GM19372 (cell line): ENCODE data around the gene HERC2.
"Not testable (repeated sequence)": the region's sequence is repeated elsewhere in the genome, so short reads cannot be mapped to it uniquely, and the experiment has no call there.

Source experiments
- ATAC-seq: cut with Tn5 transposase; IDR thresholded peaks from one replicate; pipeline ENCODE4 v1.9.1; 2021; ENCODE audit warnings: mild to moderate bottlenecking, low read depth, moderate library complexity; ENCODE audit not compliant: unreplicated experiment

The HERC2 gene

DNA sequence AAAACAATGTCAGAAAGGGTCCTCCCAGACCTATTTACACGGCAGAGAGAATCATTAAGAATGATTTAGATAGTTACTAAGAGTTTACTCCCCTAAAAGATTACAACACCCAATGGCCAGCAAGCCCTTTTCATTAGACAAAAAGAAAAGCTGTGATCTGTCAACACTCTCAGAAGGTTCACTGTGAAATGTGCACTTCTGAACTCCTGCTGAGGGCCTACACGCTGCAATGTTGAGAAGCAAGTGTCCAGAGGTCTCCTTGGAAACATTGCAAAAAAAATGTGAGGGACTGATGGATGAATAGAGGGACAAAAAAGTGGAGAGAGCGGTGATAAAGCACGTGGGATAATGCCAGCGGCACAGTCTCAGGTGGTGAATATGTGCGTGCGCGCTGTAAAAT, 35.3 kb downstream of the HERC2 start:
- not testable (repeated sequence) for ATAC-seq

DNA sequence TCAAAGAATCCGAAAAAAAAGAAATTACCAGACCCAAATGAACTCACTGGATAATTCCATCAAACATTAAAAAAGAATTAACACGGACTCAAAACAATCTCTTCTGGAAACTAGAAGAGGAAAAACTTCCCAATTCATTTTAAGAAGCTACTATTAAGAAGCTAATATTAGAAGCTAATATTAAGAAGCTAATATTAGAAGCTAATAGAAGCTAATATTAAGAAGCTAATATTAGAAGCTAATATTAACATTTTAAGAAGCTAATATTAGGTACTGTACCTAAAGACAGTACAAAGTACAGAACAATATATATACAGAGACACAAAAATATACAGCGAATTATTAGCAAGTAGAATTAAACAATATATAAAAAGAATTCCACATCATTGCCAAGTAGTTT, 35.9 kb downstream of the HERC2 start:
- ATAC-seq: no peak

DNA sequence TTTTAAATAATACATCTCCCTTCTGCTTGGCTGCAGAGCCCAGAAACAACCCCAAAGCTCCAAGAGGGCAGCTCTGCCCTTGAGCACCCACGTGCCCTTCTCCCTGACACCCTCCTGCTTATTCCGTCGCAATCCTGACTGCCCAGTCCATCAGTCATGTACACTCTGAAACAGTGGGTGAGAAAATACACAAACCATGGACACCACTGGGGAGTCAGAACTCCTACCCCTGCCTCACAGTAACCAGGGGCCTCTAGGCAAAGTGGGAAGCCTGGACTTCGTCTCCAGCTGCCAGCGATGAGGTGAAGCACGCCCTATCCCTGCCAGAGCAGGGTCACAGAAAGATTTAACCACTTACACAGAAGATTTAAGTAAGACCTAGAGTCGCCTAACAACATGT, 40.1 kb downstream of the HERC2 start:
- no peak for ATAC-seq

DNA sequence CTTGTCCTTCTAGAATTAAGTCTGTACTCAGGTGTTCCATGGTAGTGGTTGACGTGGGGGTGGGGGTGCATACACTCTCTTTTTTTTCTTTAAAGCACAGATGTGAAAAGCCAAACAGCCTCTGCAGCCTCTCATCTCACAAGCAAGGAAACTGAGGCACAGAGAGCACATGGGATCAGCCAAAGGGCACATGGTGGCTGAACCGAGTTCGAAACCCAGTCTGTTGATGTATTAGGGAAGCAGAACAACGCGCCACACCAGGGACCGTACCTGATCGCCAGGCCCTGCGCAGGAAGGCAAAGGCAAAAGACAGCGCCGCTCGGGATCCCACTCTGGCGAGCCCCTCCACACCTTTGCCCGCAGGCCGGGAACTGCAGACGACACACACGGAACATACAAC, 47.3 kb downstream of the HERC2 start:
- ATAC-seq: no peak

DNA sequence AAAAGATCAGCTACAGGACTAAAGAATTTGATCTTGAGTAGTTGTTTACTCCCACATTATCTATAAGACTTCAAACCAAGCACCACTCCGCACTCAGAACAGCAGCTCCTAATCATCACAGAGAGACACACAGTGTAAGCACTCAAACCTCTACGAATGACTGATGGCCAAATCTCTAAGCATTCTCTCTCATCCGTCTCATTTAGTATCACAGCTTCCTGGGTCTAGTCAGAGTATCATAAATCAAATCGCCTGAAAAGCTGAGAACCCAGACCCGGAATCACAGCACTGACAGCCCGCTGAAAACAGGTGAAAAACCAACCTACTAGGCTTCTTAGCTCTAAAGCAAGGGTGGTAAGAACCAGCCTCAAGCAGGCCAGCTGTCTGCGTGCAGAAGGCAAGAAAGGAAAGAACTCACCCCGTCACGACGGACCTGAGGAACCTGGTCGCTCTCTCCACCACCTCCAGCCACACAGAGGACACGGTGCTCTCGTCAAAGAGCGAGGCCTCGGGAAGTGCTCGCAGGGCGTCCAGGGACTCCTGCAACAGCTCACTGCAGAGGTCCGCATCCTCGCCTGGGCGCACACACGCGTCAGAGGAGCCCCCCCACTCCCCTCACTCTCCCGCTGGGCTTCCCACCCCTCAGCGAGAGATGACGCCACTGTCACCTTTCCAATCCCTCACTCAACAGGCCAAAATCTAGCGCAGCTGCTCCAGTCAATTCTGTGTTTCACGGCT, 47.9 kb downstream of the HERC2 start:
- no peak for ATAC-seq

DNA sequence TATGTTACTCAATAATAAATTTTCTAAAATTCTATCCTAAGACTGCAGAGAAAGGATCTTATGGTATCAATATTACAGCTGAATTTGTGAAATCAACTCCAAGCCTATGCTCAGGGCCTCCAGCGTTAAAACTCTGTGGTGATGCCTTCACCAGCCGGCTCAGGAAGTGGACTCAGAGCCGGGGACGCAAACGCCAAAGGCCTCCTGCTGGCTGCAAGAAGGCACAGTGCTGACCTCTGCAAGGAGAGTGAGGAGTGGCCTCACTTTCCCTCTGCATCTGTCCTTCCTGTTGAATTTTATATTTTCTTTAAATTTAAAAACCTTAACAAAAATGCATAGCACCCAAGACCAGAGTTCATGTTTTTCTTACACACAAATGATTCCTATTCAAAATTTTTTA, 48.5 kb downstream of the HERC2 start:
- no peak for ATAC-seq

DNA sequence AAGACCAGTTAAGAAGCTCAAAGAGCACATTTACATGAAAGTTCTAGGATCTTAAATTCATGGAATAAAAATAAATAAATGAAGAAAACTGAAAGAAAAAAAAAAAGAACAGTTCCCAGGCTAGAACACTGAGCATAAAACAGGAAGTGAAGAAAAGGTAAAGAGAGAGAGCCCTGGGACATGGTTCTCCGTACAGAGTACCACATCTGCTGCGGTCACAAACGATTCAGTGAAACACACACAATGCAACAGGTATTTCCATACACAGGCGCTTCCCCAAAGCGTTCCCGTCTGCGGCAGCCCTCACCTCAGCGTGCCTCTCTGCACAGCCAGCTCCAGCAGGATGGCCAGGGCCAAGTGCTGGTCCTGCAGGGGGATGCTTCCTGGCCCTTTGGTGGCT, 49.4 kb downstream of the HERC2 start:
- ATAC-seq: no peak

DNA sequence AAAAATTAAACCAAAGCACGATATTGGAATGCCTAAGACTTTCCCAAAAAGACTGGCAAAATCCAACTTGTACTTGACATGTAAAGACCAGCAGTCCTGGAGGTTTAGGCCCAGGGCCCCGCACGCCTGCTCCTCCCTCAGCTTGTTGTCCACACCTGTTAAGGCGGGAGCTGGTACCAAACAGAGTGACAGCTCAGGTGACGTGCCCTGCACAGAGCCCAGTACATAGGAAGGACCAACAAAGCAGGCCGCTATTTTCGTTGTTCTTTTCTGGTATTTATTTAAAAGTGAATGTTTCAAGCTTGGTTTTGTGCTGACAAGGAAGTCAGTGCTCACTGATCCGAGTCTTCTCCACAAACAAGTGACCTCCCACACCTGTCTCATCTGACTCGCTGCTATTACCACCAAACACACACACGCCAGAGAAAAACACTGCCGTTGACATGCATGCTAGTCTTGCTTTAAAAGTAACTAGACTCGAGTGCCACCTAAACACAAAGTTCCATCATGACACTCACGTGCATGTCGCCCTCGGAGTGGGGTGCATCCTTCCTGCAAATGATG, 50.2 kb downstream of the HERC2 start:
- ATAC-seq: no peak

DNA sequence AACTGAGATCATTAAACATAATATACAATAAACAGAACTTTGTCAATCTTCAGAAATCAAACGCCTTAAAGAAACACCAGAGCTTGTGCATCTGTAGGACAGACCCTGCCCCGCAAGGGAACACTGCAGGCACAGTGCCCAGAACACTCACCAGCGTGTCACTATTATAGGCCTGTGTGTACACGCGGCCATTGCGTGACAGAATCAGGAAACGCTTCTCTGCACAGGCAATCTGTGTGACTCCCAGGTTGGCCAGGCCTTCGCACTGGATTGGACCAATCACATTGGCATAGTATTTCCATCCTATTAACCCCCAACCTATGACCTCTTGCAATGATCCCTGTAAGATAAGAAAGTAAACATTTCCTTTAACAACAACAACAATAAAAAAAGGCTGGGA, 52.9 kb downstream of the HERC2 start:
- no peak for ATAC-seq

DNA sequence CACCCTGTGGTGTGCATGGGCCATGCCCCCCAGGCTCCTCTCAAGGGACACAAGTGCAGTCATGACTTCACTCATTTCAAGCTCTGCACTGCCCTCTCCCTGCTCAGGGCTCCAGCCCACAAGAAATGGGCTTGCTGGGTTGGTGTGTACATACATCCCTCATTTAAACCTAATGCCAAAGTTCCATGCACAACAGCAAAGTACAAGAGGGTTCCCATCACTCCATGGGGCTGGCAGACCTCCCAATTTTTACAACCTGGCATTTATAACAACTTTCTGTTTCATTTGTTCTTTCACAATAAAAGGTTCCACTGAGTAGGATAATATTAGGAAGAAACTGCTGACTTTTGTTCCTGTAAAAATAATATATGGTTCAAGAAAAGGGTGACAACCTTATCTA, 54.3 kb downstream of the HERC2 start:
- ATAC-seq: no peak

DNA sequence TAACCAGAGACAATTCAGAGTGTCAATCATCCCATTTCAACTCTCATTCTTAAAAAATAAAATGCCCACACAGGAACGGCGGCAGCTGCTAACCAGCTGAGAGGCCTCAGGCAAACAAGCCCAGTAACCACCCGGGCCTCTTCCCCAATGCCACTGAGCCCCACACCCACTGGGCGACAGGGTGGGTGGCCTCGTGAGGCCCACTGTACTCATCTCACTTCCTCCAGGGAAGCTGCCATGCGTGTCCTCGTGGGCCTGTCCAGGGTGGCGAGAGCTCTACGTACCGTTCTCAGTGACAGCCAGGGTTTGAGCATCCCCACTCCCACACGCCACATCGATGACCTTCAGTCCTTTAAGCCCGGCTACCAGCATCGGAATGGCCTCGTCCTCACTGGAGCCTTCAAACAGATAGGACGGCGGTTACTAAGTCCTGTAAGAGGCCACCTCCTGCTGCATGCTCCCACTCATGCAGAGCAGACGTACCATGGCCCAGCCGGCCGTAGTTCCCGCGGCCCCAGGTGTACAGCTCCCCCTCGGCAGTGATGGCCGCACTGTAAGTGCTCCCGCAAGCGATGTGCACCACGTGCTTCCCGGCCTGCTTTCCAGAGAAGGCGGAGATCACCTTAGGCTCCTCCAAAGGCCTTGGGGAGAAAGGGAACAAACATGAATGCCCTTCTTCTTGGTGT, 56.5 kb downstream of the HERC2 start:
- ATAC-seq: no peak

DNA sequence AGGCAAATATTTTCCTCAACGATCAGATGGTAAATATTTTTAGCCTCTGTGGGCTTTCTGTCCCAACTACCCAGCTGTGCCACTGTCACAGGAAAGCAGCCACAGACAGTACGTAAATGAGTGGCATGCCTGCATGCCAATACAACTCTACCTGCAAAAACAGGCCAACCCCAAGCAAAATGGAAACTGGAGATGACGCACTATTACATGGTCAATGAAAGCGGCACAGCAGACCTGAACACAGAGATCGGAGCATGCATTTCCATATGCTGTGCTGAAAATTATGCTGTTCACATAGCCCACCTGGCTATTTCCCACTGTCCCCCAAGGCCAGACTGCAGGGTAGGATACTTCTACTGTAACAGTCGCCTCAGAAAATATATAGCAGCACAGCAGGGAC, 57.8 kb downstream of the HERC2 start:
- ATAC-seq: no peak

DNA sequence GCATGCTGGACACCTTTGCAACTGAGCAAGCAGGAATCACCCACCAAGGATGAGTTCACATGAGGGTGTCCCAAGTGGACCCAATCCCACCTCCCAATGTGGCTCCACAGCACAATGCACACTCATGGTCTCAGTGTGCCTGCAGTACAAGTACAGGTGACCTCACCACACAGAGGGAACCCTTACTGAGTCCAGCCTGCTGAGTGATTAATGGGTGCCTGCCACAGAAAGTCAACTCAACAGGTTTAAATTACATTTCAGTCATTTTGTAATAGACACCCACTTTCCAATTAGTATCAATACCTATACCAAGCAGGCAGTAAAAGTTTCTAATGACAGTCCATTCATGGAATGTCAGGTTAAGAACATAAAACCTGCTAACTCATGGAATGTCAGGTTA, 59.5 kb downstream of the HERC2 start:
- ATAC-seq: no peak

DNA sequence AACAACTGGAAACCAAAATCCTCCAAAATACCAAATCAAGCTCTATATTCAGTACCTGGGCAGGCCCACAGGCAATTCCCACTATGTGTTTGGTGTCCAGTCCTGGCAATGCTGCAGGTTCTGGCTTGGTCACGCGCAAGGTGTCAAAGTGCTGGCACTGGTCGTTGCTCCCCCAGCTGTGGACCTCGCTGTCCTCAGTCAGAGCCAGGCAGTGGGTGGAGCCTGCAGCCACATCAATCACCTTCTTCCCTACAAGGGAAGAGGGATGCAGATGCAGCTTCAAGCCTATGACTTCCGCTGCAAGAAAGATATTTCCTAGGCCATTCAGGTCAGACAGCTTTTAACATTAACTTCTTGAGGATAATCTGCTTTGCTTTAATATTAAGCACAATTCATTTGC, 61.3 kb downstream of the HERC2 start:
- no peak for ATAC-seq

DNA sequence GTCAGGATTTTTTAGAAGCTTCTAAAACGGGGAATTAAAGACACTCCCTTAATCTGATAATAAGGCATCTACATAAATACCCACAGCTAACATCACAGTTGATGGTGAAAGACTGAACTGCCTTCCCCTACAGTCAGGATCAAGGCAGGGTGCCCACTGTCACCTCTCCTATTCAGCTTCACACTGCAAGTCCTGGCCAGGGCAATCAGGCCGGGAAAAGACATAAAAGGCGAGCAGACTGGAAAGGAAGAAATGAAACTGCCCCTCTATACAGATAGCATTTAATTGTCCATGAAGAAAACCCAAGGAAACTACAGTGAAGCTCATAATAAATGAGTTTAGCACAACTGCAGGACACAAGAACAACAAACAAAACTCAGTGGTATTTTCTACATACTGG, 61.7 kb downstream of the HERC2 start:
- no peak for ATAC-seq

DNA sequence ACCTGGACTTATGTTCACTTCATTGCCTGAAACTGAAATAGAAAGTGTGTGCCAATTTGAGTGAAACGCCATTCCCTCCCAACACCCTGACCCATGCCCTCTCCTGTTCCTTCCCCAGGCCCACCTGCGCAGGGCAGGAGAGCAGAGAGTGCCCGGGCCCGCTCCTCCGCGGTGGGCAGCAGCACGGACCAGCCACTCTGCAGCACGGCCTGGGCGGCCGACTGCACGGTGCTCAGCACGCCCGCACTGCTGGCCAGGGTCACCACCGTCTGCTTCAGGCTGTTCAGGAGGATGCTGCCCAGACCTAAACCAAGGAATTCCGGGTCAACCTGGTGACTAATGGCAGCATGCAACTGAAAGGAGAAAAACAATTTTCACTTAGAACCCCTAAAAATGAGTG, 66.0 kb downstream of the HERC2 start:
- no peak for ATAC-seq

DNA sequence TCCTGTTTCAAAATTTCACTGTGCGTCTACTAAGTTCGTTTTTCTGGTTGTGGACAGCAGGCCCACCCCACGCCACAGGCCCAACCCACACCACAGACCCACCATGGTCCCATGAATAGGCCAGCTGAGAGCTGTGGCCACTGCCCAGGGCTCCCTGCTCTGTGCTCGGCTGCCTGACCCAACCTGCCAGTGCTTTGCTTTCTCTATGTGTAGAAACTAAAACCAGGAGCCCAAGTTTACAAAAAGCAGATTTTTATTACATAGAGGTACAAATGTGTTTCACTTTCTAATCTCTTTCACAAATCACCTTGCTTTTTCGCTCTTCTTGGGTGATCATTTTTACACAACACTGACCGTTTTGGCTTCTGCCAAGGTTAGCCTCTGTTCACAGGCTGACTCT, 69.1 kb downstream of the HERC2 start:
- no peak for ATAC-seq

DNA sequence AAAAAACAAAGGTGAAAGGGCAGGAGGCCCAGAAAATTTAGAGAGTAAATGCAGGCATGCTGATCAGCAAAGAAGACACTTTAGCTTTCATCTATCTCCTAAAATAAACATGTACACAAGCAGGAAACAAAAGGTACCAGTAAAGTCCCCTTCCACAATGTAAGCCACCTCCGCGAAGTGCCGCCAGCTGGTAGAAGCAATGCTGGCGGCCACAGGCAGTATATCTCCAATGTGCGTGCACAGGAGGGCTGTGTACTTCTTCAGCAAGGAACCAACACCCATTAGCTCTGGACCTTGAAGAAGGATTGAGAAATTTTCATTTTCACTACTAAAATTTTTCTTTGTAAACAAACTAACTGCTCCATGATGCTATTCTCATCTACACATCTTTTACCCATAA, 75.4 kb downstream of the HERC2 start:
- no peak for ATAC-seq

DNA sequence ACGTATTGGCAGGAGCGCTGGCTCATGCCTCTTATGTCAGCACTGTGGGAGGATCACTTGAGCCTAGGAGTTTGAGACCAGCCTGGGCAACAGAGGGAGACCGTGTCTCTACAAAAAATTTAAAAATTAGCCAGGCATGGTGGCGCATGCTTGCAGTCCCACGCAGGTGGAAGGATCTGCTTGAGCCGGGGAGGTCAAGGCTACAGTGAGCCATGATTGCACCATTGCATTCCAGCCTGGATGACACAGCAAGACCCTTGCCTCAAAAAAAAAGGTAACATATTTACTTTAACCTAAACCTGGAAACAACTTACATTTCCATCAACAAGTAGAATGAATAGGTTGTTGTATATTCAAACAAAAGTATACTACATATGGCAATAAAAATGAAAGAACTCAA, 78.1 kb downstream of the HERC2 start:
- no peak for ATAC-seq

DNA sequence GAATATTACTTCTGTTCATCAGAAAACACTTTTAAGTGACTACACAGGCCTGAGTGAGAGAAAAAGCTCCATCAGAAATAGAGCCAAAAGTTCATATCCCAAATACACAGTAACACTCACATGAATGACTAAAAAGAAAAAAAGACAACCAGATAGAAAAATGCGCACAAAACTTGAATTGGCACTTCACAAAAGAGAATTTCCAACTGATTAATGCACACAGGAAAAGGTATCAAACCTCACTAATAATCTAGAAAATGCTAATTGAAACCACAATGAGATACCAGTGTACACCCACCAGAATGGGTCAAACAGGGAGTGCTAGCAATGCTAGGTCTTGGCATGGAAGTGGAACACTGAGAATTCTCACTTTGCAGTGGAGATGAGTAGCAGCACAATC, 78.6 kb downstream of the HERC2 start:
- no peak for ATAC-seq

DNA sequence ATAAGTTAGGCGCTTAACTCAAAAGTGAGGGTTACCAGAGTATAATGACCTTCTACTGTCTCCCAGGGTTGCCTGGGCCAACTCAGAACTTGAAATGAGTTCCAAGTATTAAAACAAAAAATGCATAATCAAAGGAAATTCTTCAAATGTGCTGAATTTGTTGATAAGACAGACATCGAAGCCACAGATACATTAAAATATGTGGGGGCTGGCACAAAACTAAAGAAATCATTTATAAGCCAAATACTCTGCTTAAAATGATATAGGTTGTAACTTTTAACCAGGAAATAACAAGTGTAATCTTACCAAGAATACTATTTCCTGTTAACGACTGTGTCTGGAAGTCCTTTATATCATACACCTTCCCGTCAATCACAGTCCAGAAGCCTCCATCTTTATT, 83.7 kb downstream of the HERC2 start:
- ATAC-seq: not testable (repeated sequence)

DNA sequence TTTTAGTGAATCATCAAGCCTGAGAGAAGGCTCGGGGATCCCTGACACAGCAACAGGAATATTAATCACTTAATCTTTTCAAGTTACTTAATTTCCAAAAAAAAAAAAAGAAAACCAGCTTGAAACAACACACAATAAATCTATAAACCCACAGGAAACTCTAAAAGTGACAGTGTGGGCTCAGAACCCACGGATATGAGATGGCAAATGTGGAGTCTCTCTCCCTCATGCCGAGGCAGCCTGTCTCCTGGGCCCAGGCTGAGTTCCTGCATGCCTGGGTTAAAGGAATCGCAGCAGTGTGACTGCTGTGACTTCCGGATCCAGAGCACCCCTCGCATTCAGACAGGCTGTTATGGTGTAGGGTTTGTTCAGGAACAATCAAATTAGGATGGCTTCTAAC, 90.2 kb downstream of the HERC2 start:
- ATAC-seq: not testable (repeated sequence)
